ENCODE results near the gene TTC7B. TPM values are rescaled to one million over a fixed set of nuclear protein-coding genes. Genes with fewer than 3 reads are reported as not detected.

Gene TTC7B
- total and polyA plus RNA-seq, 9 of the 15 experiments (the other 6 are each of a cell fraction or from before 2014, with no cell fraction given) = 2.2 to 77.2 (median 36.7) TPM

DNA sequence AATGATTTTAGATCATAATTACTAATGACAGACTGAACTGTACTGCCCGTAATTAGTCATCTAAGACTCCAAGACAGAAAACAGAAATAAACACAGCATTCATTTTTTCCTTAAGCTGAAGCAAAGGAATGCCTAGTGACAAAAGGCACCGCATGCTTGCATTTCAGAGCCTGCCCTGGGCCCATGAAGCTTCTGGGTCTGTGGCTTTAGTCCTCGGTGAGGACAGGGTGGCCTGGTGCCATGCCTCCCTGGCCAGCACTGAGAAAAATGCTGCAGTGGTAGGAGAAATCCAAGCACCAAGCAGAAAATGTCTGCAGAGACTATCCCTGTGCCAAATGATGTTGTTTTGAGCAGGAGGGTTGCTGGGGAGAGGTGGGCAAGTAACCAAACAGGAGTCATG is 247.8 kb downstream of the TTC7B start:
- H3K36me3 ChIP-seq (ENCODE audit: control insufficient read depth, insufficient read depth, low read length) = peaks cover 19% of the 10 kb centered on the region; the same call in 2 of the 3 replicates
- H3K9ac ChIP-seq (ENCODE audit: insufficient read depth in 1 of 2, low read depth in 2 of 2, low read length in 2 of 2) = no peak overlapping the region
- POLR2A ChIA-PET = no interaction called here
- H2AFZ ChIP-seq (ENCODE audit: low read depth, low read length) = no peak overlapping the region
- no peaks in the 10 kb centered on the region for H3K79me2 ChIP-seq (ENCODE audit: control insufficient read depth, insufficient read depth, low read length)
- DNase-seq (ENCODE audit: extremely low read depth in 1 of 4, low spot score in 3 of 4) (no peak), FAIRE-seq (no peak), ATAC-seq (no peak)
- H3K4me3 ChIP-seq = no peak overlapping the region
- no TSS peak for BruUV-seq (replicated peaks)
- H3K27ac ChIP-seq (ENCODE audit: extremely low read depth, low read depth, low read length) = no peak overlapping the region
- CTCF ChIA-PET (ENCODE audit: low intra/inter-chr PET ratio) = no interaction called here
- peaks cover 1 to 4% of the 10 kb centered on the region in 2 experiments; a peak in 4 of 5 replicates for H3K4me1 ChIP-seq (replicated peaks in 1 of 2; ENCODE audit: control insufficient read depth in 2 of 2, insufficient read depth in 2 of 2, low read length in 2 of 2)
- no peaks in the 10 kb centered on the region for H3K9me1 ChIP-seq (ENCODE audit: control insufficient read depth, insufficient read depth, low read length)
- 87% methylated on average over 3 of the region's 3 CpGs for WGBS (ENCODE audit: insufficient coverage, low coverage, missing lambda C conversion rate)
- H3K9me3 ChIP-seq (replicated peaks; ENCODE audit: control insufficient read depth, insufficient read depth, low read depth, low read length) = no peaks in the 10 kb centered on the region
- in situ Hi-C loops (cut with MboI) (no loop called here), intact Hi-C loops (cut with micrococcal nuclease) (no loop called here)
- 0 out of 2 replicates have a peak, but pooled peaks cover 2% of the 10 kb centered on the region for H4K20me1 ChIP-seq (replicated peaks; ENCODE audit: control insufficient read depth, insufficient read depth, low read length)
- H3K27me3 ChIP-seq (ENCODE audit: control insufficient read depth in 2 of 2, insufficient read depth in 2 of 2, low read length in 2 of 2) = no peaks in the 10 kb centered on the region
- H3K4me2 ChIP-seq (ENCODE audit: insufficient read depth, low read length) = no peak overlapping the region
- TF ChIP-seq, protein P1, sequence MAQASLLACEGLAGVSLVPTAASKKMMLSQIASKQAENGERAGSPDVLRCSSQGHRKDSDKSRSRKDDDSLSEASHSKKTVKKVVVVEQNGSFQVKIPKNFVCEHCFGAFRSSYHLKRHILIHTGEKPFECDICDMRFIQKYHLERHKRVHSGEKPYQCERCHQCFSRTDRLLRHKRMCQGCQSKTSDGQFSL (CRISPR knock-in tag; IDR thresholded peaks at IDR 0.05) = no peak
- TF ChIP-seq, protein P1 (tag; IDR thresholded peaks at IDR 0.05) = no peak
- TF ChIP-seq EHMT2 (IDR thresholded peaks at IDR 0.05) (no peak), ZBTB1 (CRISPR knock-in tag; IDR thresholded peaks at IDR 0.05; ENCODE audit: borderline replicate concordance, low read depth) (no peak), HMGN3 (IDR thresholded peaks at IDR 0.05; ENCODE audit: borderline replicate concordance, extremely low read depth, insufficient read length, low read depth, low read length) (no peak), LEF1 (IDR thresholded peaks at IDR 0.05) (no peak), ZNF134 (CRISPR knock-in tag; conservative IDR thresholded peaks at IDR 0.05) (no peak), ELF4 (CRISPR knock-in tag; IDR thresholded peaks at IDR 0.05) (no peak), ZNF764 (CRISPR knock-in tag; IDR thresholded peaks at IDR 0.05; ENCODE audit: low read depth) (no peak), NFIX (CRISPR knock-in tag; IDR thresholded peaks at IDR 0.05; ENCODE audit: low read depth) (no peak), ZNF282 (CRISPR knock-in tag; IDR thresholded peaks at IDR 0.05) (no peak), TRIM24 (IDR thresholded peaks at IDR 0.05) (no peak), FOS (IDR thresholded peaks at IDR 0.05; ENCODE audit: extremely low read depth, insufficient read length) (no peak)
- TF ChIP-seq, protein P2, sequence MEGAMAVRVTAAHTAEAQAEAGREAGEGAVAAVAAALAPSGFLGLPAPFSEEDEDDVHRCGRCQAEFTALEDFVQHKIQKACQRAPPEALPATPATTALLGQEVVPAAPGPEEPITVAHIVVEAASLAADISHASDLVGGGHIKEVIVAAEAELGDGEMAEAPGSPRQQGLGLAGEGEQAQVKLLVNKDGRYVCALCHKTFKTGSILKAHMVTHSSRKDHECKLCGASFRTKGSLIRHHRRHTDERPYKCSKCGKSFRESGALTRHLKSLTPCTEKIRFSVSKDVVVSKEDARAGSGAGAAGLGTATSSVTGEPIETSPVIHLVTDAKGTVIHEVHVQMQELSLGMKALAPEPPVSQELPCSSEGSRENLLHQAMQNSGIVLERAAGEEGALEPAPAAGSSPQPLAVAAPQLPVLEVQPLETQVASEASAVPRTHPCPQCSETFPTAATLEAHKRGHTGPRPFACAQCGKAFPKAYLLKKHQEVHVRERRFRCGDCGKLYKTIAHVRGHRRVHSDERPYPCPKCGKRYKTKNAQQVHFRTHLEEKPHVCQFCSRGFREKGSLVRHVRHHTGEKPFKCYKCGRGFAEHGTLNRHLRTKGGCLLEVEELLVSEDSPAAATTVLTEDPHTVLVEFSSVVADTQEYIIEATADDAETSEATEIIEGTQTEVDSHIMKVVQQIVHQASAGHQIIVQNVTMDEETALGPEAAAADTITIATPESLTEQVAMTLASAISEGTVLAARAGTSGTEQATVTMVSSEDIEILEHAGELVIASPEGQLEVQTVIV (CRISPR knock-in tag; IDR thresholded peaks at IDR 0.05; ENCODE audit: borderline replicate concordance) = no peak
- TF ChIP-seq, protein P3, sequence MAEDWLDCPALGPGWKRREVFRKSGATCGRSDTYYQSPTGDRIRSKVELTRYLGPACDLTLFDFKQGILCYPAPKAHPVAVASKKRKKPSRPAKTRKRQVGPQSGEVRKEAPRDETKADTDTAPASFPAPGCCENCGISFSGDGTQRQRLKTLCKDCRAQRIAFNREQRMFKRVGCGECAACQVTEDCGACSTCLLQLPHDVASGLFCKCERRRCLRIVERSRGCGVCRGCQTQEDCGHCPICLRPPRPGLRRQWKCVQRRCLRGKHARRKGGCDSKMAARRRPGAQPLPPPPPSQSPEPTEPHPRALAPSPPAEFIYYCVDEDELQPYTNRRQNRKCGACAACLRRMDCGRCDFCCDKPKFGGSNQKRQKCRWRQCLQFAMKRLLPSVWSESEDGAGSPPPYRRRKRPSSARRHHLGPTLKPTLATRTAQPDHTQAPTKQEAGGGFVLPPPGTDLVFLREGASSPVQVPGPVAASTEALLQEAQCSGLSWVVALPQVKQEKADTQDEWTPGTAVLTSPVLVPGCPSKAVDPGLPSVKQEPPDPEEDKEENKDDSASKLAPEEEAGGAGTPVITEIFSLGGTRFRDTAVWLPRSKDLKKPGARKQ (CRISPR knock-in tag; IDR thresholded peaks at IDR 0.05) = no peak
- TF ChIP-seq, protein P4, sequence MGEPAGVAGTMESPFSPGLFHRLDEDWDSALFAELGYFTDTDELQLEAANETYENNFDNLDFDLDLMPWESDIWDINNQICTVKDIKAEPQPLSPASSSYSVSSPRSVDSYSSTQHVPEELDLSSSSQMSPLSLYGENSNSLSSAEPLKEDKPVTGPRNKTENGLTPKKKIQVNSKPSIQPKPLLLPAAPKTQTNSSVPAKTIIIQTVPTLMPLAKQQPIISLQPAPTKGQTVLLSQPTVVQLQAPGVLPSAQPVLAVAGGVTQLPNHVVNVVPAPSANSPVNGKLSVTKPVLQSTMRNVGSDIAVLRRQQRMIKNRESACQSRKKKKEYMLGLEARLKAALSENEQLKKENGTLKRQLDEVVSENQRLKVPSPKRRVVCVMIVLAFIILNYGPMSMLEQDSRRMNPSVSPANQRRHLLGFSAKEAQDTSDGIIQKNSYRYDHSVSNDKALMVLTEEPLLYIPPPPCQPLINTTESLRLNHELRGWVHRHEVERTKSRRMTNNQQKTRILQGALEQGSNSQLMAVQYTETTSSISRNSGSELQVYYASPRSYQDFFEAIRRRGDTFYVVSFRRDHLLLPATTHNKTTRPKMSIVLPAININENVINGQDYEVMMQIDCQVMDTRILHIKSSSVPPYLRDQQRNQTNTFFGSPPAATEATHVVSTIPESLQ (CRISPR knock-in tag; IDR thresholded peaks at IDR 0.05) = no peak

Data from K562 (cell line).